ENCODE results near the gene ZIC2.

Gene ZIC2

DNA sequence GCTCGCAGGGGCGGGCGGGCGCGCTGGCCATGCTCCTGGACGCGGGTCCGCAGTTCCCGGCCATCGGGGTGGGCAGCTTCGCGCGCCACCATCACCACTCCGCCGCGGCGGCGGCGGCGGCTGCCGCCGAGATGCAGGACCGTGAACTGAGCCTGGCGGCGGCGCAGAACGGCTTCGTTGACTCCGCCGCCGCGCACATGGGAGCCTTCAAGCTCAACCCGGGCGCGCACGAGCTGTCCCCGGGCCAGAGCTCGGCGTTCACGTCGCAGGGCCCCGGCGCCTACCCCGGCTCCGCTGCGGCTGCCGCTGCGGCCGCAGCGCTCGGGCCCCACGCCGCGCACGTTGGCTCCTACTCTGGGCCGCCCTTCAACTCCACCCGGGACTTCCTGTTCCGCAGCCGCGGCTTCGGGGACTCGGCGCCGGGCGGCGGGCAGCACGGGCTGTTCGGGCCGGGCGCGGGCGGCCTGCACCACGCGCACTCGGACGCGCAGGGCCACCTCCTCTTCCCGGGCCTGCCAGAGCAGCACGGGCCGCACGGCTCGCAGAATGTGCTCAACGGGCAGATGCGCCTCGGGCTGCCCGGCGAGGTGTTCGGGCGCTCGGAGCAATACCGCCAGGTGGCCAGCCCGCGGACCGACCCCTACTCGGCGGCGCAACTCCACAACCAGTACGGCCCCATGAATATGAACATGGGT is 599 bp downstream of the ZIC2 start:
- H3K4me1 ChIP-seq (ENCODE audit: control insufficient read depth, insufficient read depth, low read length), result peaks cover 27% of the 10 kb centered on the region
- H3K27me3 ChIP-seq (ENCODE audit: control insufficient read depth, insufficient read depth, low read length), result peaks cover 75% of the 10 kb centered on the region

DNA sequence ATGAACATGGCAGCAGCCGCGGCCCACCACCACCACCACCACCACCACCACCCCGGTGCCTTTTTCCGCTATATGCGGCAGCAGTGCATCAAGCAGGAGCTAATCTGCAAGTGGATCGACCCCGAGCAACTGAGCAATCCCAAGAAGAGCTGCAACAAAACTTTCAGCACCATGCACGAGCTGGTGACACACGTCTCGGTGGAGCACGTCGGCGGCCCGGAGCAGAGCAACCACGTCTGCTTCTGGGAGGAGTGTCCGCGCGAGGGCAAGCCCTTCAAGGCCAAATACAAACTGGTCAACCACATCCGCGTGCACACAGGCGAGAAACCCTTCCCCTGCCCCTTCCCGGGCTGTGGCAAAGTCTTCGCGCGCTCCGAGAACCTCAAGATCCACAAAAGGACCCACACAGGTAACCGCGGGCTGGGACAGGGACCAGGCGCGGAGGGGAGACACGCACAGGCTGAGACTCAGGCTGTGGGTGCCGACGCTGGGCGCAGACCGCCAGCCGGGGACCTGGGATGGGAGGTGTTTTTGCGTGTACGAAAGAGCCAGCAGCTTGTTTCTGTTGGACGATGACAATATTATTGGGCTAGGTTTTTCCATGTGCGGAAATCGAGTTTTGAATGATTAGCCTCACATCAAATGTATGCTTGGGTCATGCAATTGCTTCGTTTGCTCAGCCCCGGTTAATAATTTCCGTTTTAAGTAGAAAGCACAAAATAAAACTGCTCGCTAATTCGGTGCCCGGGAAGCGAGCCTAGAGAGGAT is 1.3 kb downstream of the ZIC2 start:
- H3K27ac ChIP-seq (ENCODE audit: low read depth, low read length), result peak overlapping the region; percentile 28; the same call in 1 of the 2 replicates
- peaks cover 24% of the 10 kb centered on the region for H3K36me3 ChIP-seq (ENCODE audit: control insufficient read depth, insufficient read depth, low read length)
- H3K4me1 ChIP-seq (ENCODE audit: control insufficient read depth, insufficient read depth, low read length), result peaks cover 27% of the 10 kb centered on the region
- H3K4me3 ChIP-seq (ENCODE audit: low read depth, low read length), result peak overlapping the region; percentile 86
- peaks cover 75% of the 10 kb centered on the region for H3K27me3 ChIP-seq (ENCODE audit: control insufficient read depth, insufficient read depth, low read length)
- H3K9me3 ChIP-seq (ENCODE audit: control insufficient read depth, insufficient read depth, low read depth, low read length), result no peaks in the 10 kb centered on the region
- peak overlapping the region; percentile 90 for H3K9ac ChIP-seq (ENCODE audit: low read length)

More for the DNA sequence above, 599 bp downstream of the ZIC2 start:
- no peaks in the 10 kb centered on the region for H3K9me3 ChIP-seq (ENCODE audit: control insufficient read depth, insufficient read depth, low read depth, low read length)
- H3K4me3 ChIP-seq (ENCODE audit: low read depth, low read length), result peak overlapping the region; percentile 86
- peak overlapping the region; percentile 90 for H3K9ac ChIP-seq (ENCODE audit: low read length)
- peaks cover 24% of the 10 kb centered on the region for H3K36me3 ChIP-seq (ENCODE audit: control insufficient read depth, insufficient read depth, low read length)
- H3K27ac ChIP-seq (ENCODE audit: low read depth, low read length), result peak overlapping the region; percentile 72; the same call in 1 of the 2 replicates

DNA sequence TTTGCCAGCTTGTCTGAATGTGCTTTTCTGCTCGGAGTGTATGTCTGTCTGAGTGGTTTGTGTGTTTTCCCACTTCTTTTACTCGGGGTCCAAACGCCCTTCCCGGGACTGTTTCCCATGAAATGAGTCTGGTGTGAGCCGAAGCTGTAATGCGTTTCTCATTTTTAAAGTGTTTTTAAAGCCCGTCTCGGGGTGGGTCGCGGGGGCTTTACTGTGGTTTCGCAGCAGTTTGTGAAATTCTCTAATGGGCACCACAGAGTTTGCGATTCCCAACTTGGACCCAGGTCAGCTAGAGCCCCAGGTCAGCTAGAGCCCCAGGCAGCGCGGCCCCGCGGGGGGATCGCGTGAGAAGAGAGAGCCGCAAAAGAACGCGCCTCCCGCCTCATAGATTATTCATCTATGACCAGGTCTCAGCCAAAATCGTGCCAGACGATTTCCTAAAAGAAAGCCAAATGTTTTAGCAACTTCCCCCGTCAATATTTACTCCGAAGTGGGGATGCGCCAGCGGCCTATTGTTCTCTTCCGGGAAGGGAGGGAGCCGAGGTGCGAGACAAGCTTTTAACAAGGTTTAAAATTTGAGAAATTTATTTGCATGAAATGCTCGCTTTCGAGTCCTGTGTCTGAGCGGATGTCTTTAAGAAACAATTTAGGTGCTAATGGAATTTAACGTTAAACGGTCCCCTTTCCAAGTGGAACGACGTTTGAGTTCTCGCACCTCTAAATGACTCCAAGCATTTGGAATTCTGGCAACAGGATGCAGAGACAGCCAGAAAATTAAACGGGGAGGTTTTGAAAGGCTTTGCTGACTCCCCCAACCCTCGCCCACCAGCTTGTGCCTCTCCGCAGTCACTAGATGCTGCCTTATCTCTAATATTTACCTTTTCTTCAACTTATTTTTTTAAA is 2.2 kb downstream of the ZIC2 start:
- peaks cover 75% of the 10 kb centered on the region for H3K27me3 ChIP-seq (ENCODE audit: control insufficient read depth, insufficient read depth, low read length)
- H3K27ac ChIP-seq (ENCODE audit: low read depth, low read length), result peak overlapping the region; percentile 28; the same call in 1 of the 2 replicates
- H3K9ac ChIP-seq (ENCODE audit: low read length), result peak overlapping the region; percentile 90
- H3K4me3 ChIP-seq (ENCODE audit: low read depth, low read length), result peak overlapping the region; percentile 86
- H3K4me1 ChIP-seq (ENCODE audit: control insufficient read depth, insufficient read depth, low read length), result peaks cover 27% of the 10 kb centered on the region
- H3K9me3 ChIP-seq (ENCODE audit: control insufficient read depth, insufficient read depth, low read depth, low read length), result no peaks in the 10 kb centered on the region
- peaks cover 24% of the 10 kb centered on the region for H3K36me3 ChIP-seq (ENCODE audit: control insufficient read depth, insufficient read depth, low read length)

DNA sequence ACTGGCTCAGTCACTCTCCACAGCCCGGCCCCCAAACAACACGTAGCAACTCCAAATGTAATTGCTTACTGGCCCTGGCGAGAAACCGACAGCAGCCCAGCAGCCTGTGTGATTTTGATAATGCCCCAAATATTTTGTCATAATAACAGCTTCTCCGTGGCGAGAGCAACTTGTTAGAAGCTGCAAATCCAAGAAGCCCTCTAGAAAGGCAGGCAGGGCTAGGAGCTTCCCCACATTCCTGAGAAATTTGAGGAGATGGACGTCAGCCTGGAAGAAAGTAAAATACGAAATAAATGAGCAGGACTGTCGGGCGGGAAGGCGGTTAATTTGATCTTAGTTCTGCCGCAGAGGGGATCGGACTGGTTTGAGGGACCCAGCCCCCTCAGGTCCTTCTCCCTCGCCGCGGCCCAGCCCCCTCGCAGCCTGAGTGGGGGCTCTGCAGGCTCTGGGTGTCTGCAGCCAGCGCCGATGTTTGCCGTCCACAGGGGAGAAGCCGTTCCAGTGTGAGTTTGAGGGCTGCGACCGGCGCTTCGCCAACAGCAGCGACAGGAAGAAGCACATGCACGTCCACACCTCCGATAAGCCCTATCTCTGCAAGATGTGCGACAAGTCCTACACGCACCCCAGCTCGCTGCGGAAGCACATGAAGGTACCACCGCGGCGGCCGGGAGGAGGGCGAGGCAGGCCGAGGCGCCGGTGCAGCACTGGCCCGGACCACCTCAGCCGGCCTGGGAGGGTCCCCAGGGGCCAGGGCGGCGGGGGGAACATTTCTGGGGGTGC is 3.1 kb downstream of the ZIC2 start:
- Histone ChIP-seq H3K27ac (ENCODE audit: low read depth, low read length) (peak overlapping the region; percentile 28; the same call in 1 of the 2 replicates), H3K36me3 (ENCODE audit: control insufficient read depth, insufficient read depth, low read length) (peaks cover 24% of the 10 kb centered on the region), H3K4me3 (ENCODE audit: low read depth, low read length) (peak overlapping the region; percentile 86), H3K4me1 (ENCODE audit: control insufficient read depth, insufficient read depth, low read length) (peaks cover 31% of the 10 kb centered on the region), H3K9ac (ENCODE audit: low read length) (peak overlapping the region; percentile 90), H3K9me3 (ENCODE audit: control insufficient read depth, insufficient read depth, low read depth, low read length) (no peaks in the 10 kb centered on the region), H3K27me3 (ENCODE audit: control insufficient read depth, insufficient read depth, low read length) (peaks cover 74% of the 10 kb centered on the region)

DNA sequence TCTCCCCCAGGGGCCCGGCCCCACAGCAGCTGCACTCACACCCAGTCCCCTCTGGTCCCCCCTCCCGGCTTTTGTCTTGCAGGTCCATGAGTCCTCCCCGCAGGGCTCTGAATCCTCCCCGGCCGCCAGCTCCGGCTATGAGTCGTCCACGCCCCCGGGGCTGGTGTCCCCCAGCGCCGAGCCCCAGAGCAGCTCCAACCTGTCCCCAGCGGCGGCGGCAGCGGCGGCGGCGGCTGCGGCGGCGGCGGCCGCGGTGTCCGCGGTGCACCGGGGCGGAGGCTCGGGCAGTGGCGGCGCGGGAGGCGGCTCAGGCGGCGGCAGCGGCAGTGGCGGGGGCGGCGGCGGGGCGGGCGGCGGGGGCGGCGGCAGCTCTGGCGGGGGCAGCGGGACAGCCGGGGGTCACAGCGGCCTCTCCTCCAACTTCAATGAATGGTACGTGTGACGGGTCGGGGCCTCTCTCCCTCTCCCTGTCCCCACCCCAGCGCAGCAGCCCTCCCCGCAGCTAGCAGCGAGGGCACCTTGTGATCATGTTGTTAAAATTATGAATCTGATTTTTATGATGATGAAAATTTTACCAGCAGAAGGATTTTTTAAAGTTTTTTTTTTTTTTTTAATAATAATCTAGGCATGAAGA is 3.8 kb downstream of the ZIC2 start:
- Histone ChIP-seq H3K36me3 (ENCODE audit: control insufficient read depth, insufficient read depth, low read length) (peaks cover 24% of the 10 kb centered on the region), H3K9ac (ENCODE audit: low read length) (peak overlapping the region; percentile 90), H3K27ac (ENCODE audit: low read depth, low read length) (peak overlapping the region; percentile 28; the same call in 1 of the 2 replicates), H3K4me1 (ENCODE audit: control insufficient read depth, insufficient read depth, low read length) (peaks cover 38% of the 10 kb centered on the region), H3K27me3 (ENCODE audit: control insufficient read depth, insufficient read depth, low read length) (peaks cover 75% of the 10 kb centered on the region), H3K9me3 (ENCODE audit: control insufficient read depth, insufficient read depth, low read depth, low read length) (no peaks in the 10 kb centered on the region), H3K4me3 (ENCODE audit: low read depth, low read length) (peak overlapping the region; percentile 86)

DNA sequence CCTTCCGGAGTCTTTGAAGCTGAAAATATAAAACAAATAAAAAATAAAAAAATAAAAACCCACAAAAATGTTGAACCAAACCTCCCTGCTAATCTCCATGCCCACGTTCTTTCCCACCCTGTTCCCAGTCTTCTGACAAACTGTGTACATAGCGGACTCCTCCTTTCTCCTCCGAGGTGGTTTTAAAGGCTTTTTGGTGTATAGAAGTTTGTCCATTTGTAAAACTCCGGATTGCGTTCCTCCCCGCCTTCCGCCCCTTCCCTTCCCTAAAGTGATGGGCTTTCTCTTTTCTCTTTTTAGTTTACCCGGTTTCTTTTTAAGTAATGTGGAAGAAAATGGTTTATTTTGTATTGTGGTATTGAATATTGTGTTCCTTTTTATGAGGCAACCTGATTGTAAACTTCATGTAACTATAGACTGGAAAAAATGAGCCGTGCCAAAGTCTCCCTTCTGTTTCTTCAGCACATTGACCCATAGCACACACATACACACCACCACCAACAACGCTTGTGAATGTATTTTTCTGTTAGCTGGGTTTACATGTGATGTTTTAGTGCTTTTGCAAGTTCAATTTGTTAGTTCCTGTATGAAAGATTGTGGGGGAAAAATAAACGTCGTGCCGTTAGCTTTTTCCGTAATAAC is 4.4 kb downstream of the ZIC2 start:
- Histone ChIP-seq H3K9me3 (ENCODE audit: control insufficient read depth, insufficient read depth, low read depth, low read length) (no peaks in the 10 kb centered on the region), H3K27ac (ENCODE audit: low read depth, low read length) (no peak overlapping the region), H3K4me3 (ENCODE audit: low read depth, low read length) (peak overlapping the region; percentile 50), H3K36me3 (ENCODE audit: control insufficient read depth, insufficient read depth, low read length) (peaks cover 24% of the 10 kb centered on the region), H3K27me3 (ENCODE audit: control insufficient read depth, insufficient read depth, low read length) (peaks cover 82% of the 10 kb centered on the region), H3K9ac (ENCODE audit: low read length) (no peak overlapping the region), H3K4me1 (ENCODE audit: control insufficient read depth, insufficient read depth, low read length) (peaks cover 44% of the 10 kb centered on the region)

DNA sequence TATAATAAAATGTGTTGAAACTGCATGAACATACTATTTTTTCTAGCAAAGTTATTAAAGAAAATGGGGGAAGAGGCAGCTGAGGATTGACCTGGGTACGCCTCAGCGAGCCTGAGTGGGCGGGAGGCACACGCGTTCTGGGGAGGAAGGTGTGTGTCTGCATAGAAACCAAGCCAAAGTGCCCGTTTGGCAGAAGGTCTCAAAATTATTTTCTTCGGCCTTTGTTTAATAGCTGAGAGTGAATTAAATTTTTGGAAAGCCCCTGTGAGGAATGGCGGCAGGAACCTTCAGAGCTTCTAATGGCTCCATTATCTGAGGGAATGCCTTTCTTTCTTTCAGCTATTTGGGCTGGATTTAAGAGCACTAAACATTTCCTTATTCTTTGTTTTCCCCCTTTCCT is 5.2 kb downstream of the ZIC2 start:
- Histone ChIP-seq H3K9me3 (ENCODE audit: control insufficient read depth, insufficient read depth, low read depth, low read length) (no peaks in the 10 kb centered on the region), H3K36me3 (ENCODE audit: control insufficient read depth, insufficient read depth, low read length) (peaks cover 24% of the 10 kb centered on the region), H3K27me3 (ENCODE audit: control insufficient read depth, insufficient read depth, low read length) (peaks cover 89% of the 10 kb centered on the region), H3K4me3 (ENCODE audit: low read depth, low read length) (peak overlapping the region; percentile 50), H3K9ac (ENCODE audit: low read length) (peak overlapping the region; percentile 13), H3K4me1 (ENCODE audit: control insufficient read depth, insufficient read depth, low read length) (peaks cover 50% of the 10 kb centered on the region), H3K27ac (ENCODE audit: low read depth, low read length) (no peak overlapping the region)

DNA sequence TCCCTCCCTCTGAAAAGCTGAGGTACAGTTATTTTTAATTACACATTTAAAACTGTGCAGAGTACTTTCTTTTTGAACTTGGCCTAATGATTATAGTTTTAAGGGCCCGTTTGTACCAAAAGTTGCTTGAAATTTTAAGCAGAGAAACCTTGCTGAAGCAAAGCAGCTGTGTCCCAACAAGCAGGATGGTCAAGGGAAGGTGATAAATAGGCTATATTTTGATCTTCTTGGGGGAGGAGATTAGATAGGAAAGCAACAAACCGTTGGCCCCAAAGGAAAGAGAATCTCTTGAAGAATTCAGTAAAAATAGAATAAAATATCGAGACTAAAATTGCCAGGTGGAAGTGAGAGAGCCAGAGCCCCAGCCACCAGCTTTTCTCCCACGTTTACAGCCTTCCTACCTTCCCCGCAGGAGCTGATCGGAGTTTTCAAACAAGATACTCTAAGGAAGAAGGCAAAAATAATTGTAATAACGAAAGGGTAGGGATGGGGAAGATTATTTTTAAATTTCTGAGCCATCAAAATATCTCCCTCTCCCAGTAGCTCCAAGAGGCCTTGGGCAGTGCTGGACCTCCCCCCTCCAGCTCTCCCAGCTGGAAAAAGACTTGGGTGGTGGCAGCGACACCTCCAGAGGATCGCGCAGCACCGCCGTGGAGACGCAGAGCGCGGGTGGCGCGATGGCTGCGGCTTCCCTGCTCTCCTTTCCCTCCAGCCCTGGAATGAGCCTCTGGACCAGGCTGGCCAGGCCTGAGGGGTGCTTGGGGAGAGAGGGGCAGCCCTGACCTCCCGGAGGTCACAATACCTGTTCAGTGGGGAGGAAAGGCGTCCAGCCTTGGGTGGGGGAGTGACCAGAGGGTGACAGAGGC is 5.8 kb downstream of the ZIC2 start:
- Histone ChIP-seq H3K27me3 (ENCODE audit: control insufficient read depth, insufficient read depth, low read length) (peaks cover 94% of the 10 kb centered on the region), H3K4me3 (ENCODE audit: low read depth, low read length) (peak overlapping the region; percentile 50), H3K27ac (ENCODE audit: low read depth, low read length) (no peak overlapping the region), H3K36me3 (ENCODE audit: control insufficient read depth, insufficient read depth, low read length) (peaks cover 24% of the 10 kb centered on the region), H3K4me1 (ENCODE audit: control insufficient read depth, insufficient read depth, low read length) (peaks cover 56% of the 10 kb centered on the region), H3K9me3 (ENCODE audit: control insufficient read depth, insufficient read depth, low read depth, low read length) (no peaks in the 10 kb centered on the region), H3K9ac (ENCODE audit: low read length) (peak overlapping the region; percentile 40)

Data from HUES6 (cell line).